Measurements from ENCODE around the gene HMGXB4.

The HMGXB4 gene

GRCh38 chr22:35326854-35327562 lies 69.7 kb downstream of the HMGXB4 start:
- no peak for DNase-seq (ENCODE audit: low spot score)

GRCh38 chr22:35327690-35328471 lies 70.6 kb downstream of the HMGXB4 start:
- no peak for DNase-seq (ENCODE audit: low spot score)

GRCh38 chr22:35328472-35328885 lies 71.2 kb downstream of the HMGXB4 start:
- no peak for DNase-seq (ENCODE audit: low spot score)

GRCh38 chr22:35329114-35329847 lies 72.0 kb downstream of the HMGXB4 start:
- no peak for DNase-seq (ENCODE audit: low spot score)

GRCh38 chr22:35330258-35330861 lies 73.1 kb downstream of the HMGXB4 start:
- no peak for DNase-seq (ENCODE audit: low spot score)

- DNase-seq (ENCODE audit: low spot score) = no peak
Measured at GRCh38 chr22:35332278-35332677, 75.0 kb downstream of the HMGXB4 start.

- no peak for DNase-seq (ENCODE audit: low spot score)
Measured at GRCh38 chr22:35333220-35333619, 75.9 kb downstream of the HMGXB4 start.

GRCh38 chr22:35334004-35334403 lies 76.7 kb downstream of the HMGXB4 start:
- DNase-seq (ENCODE audit: low spot score) = no peak

GRCh38 chr22:35335468-35335867 lies 78.2 kb downstream of the HMGXB4 start:
- DNase-seq (ENCODE audit: low spot score) = no peak

- no peak for DNase-seq (ENCODE audit: low spot score)
Measured at GRCh38 chr22:35335936-35336781, 78.9 kb downstream of the HMGXB4 start.

GRCh38 chr22:35337932-35338331 lies 80.6 kb downstream of the HMGXB4 start:
- no peak for DNase-seq (ENCODE audit: low spot score)

GRCh38 chr22:35341090-35341874 lies 84.0 kb downstream of the HMGXB4 start:
- DNase-seq (ENCODE audit: low spot score) = no peak

GRCh38 chr22:35342390-35342789 lies 85.1 kb downstream of the HMGXB4 start:
- no peak for DNase-seq (ENCODE audit: low spot score)

- DNase-seq (ENCODE audit: low spot score) = no peak
Measured at GRCh38 chr22:35343664-35344550, 86.6 kb downstream of the HMGXB4 start.

GRCh38 chr22:35344956-35345690 lies 87.8 kb downstream of the HMGXB4 start:
- DNase-seq (ENCODE audit: low spot score) = no peak

All from SW480 (cell line).